Measurements from ENCODE around the gene PRRC2B.
"Not testable (repeated sequence)": the region's sequence is repeated elsewhere in the genome, so short reads cannot be mapped to it uniquely, and the experiment has no call there.

PRRC2B gene

GRCh38 chr9:131393622-131394463 lies at the start of gene PRRC2B:
Gene PRRC2B, plus strand, starts transcription at chr9:131394086. Its CDS starts 36,059 bp downstream, at chr9:131430145.
- DNase-seq (ENCODE audit: low read depth), result peak; percentile 66

GRCh38 chr9:131344931-131345535 lies 48.9 kb upstream of the PRRC2B start:
- DNase-seq (ENCODE audit: low read depth), result not testable (repeated sequence)

DNA sequence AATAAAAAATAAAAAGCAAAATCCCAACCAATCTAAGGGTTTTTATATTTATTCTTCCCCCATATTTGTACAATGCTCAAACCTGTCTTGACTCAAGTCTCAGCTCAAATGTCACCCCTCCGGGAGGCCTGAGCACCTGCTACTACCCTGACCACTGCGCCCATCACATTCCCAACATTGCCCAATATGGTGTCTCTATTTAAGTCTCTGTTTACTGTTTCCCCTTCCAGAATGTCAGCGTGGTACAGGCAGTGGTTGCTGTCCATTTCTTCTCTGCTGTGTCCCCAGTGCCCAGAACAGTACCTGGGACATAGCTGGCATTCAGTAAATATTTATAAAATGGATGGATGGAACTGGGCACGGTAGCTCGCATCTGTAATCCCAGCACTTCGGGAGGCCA lies 47.3 kb upstream of the PRRC2B start:
- DNase-seq (ENCODE audit: low read depth), result no peak

DNA sequence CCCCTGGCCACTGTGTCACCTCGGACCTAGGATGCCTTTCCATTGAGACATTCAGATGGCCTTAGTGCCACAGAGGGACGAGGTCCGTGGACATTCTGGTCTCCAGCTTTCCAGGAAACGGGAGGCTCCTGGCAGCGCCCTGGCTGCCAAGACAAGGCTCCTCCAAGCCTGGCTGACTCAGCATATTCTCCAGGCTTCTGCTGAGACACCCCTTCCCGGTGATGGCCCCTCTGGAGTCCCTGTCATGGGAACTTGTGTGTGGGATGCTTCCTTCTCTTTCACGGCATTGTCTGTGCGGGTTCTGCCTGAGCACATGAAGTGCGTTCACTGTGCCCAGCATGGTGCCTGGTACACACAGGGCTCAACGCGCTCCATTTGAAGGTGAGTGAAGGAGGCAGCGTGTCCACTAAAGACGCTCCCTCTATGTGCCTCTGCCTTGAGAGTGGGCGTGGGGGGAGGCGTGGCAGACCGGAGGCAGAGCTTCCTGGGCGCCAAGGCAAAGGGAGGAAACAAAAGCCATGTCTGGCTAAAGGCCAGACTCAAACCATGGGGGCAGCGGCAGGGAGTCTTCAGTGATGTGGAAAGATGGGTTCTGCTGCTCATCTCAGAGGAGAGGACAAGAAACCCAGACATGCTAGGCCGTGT lies 46.4 kb upstream of the PRRC2B start:
- DNase-seq (ENCODE audit: low read depth), result no peak

DNA sequence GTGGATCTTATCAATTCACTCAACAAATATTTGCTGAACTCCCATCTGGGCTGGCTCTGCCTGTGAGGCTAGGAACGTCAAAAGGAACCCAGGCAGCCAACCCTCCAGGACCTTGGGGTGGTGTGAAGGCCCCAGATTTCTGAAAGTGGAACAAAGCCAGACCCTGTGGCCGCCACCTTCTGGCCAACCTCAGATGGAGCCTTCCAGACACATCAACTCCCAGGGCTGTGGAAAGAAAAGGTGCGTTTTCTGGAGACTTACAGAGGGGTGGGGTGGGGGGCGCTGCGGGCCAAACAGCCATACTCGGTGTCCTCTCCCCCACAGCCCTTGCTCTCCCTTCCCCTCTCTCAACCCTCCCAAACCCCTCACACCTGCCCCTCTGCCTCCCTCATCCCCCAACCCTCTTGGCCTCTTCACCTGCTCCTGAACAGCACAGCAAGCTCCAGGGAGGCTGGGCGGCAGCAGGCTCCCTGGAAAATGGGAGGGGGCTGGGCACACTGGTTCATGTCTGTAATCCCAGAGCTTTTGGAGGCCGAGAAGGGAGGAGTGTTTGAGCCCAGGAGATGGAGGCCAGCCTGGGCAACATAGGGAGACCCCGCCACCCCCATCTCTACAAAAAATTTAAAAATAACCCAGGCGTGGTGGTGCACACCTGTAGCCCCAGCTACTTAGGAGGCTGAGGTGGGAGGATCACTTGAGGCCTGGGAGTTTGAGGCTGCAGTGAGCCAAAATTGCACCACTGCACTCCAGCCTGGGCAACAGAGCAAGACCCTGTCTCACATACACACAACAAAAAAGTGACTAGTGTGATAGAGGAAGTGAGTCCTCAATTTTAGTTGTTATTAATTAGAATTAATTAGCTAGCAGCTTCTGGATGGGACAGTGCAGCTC lies 45.0 kb upstream of the PRRC2B start:
- no peak for DNase-seq (ENCODE audit: low read depth)

GRCh38 chr9:131349522-131349880 lies 44.4 kb upstream of the PRRC2B start:
- no peak for DNase-seq (ENCODE audit: low read depth)

- DNase-seq (ENCODE audit: low read depth), result peak; percentile 76
These were observed 43.9 kb upstream of the PRRC2B start for GRCh38 chr9:131349881-131350563.

- not testable (repeated sequence) for DNase-seq (ENCODE audit: low read depth)
These were observed 37.4 kb upstream of the PRRC2B start for GRCh38 chr9:131356479-131356878.

- no peak for DNase-seq (ENCODE audit: low read depth)
These were observed 35.3 kb upstream of the PRRC2B start for GRCh38 chr9:131358556-131358955.

GRCh38 chr9:131361202-131361833 lies 32.6 kb upstream of the PRRC2B start:
- DNase-seq (ENCODE audit: low read depth), result no peak

- no peak for DNase-seq (ENCODE audit: low read depth)
These were observed 28.3 kb upstream of the PRRC2B start for GRCh38 chr9:131365546-131365945.

DNA sequence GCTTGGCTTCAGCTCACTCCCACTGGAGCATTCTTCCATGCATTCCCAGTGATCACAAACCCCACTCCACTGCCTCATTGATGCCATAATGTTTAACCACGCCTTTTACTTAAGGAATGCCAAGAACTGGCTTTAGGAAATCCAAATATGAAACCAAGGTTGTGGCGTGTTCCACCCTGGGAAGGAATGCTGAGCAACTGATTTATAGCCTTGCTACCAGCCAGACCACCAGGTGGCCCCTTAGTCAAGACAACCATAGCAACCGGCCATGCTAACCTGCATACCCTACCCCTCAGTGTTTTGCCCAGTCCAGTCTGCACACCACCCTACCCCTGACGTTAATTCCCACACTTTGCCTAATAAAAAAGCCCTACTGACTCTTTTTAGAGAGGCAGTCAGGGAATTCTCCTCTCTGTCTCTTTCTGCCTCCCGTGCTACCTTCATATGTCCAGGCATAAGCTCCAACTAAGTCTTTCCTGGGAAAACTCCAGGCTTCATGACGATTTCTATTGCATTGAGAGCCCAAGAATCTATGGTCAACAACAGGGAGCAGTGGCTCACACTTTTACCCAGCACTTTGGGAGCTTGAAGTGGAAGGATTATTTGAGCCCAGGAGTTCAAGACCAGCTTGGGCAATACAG lies 27.0 kb upstream of the PRRC2B start:
- DNase-seq (ENCODE audit: low read depth), result no peak

GRCh38 chr9:131367450-131367849 lies 26.4 kb upstream of the PRRC2B start:
- no peak for DNase-seq (ENCODE audit: low read depth)

- no peak for DNase-seq (ENCODE audit: low read depth)
These were observed 23.2 kb upstream of the PRRC2B start for GRCh38 chr9:131370638-131371037.

DNA sequence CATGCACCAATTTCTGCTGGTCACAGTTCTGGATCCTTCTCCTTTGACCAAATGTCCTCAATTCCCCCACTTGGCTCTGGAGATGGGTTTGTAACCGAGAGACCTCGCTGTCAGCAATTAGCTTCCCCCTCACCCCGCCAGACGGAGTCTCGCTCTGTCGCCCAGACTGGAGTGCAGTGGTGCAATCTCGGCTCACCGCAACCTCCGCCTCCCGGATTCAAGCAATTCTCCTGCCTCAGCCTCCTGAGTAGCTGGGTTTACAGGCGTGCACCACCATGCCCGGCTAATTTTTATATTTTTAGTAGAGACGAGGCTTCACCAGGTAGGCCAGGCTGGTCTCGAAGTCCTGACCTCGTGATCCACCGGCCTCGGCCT lies 21.3 kb upstream of the PRRC2B start:
- DNase-seq (ENCODE audit: low read depth), result not testable (repeated sequence)

DNA sequence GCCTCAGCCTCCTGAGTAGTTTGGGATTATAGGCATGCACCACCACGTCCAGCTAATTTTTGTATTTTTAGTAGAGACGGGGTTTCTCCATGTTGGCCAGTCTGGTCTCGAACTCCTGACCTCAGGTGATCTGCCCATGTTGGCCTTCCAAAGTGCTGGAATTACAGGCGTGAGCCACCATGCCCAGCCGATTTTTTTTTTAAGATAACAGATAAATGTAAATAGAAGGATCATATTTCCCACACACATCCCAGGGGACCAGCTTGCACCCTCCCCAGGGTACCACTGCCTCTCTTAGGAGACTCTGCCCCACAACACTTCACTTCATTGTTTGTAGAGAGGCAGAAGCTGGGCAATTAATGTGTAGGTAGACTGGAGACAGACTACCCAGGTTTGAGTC lies 19.2 kb upstream of the PRRC2B start:
- not testable (repeated sequence) for DNase-seq (ENCODE audit: low read depth)

GRCh38 chr9:131379056-131379455 lies 14.8 kb upstream of the PRRC2B start:
- no peak for DNase-seq (ENCODE audit: low read depth)

DNA sequence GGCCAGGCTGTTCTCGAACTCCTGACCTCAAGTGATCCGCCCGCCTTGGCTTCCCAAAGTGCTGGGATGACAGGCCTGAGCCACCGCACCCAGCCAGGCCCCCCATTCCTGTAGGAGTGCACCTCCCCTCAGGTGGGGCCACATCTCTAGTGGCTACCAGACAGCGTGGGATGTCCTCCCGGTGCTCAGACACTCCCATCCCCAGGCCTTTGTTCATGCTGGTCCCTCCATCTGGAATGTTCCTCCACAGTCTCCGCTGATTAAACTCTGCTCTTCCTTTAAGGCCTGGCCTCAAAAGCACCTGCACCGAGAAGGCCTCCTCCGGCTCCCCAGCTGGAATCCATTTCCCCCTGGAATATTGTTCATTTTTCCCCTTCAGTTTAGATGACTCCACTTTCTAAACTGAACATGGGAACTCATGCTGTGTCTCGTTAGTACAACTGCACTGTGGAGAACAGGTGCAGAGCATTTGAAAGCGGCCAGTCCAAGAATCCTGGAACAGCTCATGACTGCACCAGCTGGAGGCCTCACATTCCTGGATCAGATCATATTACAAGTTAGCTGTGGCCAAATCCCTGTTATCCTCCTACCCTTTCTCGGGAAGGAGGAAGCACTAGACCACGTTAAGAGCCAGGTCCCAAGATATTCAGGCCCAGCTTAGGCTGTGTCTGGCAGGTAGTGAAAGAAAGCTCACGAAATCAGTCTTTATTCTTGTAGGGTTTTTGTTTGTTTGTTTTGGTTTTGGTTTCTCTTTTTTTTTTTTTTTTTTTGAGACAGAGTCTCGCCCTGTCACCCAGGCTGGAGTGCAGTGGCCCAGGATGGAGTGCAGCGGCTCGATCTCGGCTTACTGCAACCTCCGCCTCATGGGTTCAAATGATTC lies 10.8 kb upstream of the PRRC2B start:
- no peak for DNase-seq (ENCODE audit: low read depth)

DNA sequence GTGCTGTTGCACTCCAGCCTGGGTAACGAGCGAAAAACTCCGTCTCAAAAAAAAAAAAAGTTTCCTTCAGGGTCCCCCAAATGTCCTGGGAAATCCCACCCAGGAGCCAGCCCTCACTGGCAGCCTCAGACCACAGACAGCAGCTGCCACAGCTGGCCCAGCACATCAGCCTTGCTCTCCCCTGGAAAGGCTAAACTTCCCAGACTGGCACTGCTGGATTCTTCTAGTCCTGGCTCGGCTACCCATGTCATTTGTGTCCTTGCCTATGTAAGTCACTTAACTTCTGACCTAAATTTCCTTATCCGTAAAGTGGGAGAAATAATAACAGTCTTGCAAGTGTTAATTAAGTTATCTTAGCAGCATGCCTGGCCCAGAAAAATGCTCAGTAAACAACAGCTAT lies 8.6 kb upstream of the PRRC2B start:
- no peak for DNase-seq (ENCODE audit: low read depth)

GRCh38 chr9:131386281-131386680 lies 7.6 kb upstream of the PRRC2B start:
- no peak for DNase-seq (ENCODE audit: low read depth)
